Choroid plexus epithelial cell (primary cell): Measurements from ENCODE around the gene ARHGAP26.

Source experiments
- DNase-seq: peaks from one replicate; pipeline ENCODE4 v3.0.0-alpha.2; 2010; ENCODE audit warnings: low read depth
- H3K4me3 ChIP-seq: 2 replicates; pipeline ENCODE4 v1.5.1; 2011; ENCODE audit warnings: low read depth, mild to moderate bottlenecking, control low read depth, low read length, moderate library complexity
- TF ChIP-seq, protein P1 (sequence below): conservative IDR thresholded peaks from 2 replicates; pipeline ENCODE4 v1.5.1; 2011; ENCODE audit warnings: low read depth, mild to moderate bottlenecking, control low read depth, inconsistent platforms, low read length, moderate library complexity

Gene ARHGAP26

GRCh38 chr5:142740474-142741242 lies 29.5 kb upstream of the ARHGAP26 start:
- no peak for DNase-seq
- no peak overlapping the region for H3K4me3 ChIP-seq
- TF ChIP-seq, protein P1, sequence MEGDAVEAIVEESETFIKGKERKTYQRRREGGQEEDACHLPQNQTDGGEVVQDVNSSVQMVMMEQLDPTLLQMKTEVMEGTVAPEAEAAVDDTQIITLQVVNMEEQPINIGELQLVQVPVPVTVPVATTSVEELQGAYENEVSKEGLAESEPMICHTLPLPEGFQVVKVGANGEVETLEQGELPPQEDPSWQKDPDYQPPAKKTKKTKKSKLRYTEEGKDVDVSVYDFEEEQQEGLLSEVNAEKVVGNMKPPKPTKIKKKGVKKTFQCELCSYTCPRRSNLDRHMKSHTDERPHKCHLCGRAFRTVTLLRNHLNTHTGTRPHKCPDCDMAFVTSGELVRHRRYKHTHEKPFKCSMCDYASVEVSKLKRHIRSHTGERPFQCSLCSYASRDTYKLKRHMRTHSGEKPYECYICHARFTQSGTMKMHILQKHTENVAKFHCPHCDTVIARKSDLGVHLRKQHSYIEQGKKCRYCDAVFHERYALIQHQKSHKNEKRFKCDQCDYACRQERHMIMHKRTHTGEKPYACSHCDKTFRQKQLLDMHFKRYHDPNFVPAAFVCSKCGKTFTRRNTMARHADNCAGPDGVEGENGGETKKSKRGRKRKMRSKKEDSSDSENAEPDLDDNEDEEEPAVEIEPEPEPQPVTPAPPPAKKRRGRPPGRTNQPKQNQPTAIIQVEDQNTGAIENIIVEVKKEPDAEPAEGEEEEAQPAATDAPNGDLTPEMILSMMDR, result no peak

- no peak overlapping the region for H3K4me3 ChIP-seq
- TF ChIP-seq, protein P1, result no peak
- DNase-seq, result peak; percentile 40
Observed at GRCh38 chr5:142743592-142744441, 26.4 kb upstream of the ARHGAP26 start.

DNA sequence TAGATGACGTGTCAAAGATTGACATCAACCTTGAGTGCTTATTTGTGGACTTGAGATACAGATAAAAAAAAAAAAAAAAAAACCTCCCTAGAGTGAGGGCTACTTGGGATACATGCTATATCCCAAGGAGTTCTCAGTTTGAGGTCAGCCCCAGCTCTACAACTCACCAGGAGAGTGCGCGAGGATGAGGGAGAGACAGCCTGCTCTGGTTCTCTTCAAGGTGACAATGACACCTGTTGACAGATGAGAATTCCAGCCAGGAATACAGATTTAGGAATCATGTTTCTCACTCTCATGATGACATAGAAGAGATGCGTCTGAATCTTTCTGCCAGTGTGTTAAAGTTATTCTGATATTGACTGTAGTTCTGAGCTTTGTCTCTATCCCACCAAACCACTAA lies 24.9 kb upstream of the ARHGAP26 start:
- DNase-seq, result no peak
- TF ChIP-seq, protein P1, result no peak
- no peak overlapping the region for H3K4me3 ChIP-seq

DNA sequence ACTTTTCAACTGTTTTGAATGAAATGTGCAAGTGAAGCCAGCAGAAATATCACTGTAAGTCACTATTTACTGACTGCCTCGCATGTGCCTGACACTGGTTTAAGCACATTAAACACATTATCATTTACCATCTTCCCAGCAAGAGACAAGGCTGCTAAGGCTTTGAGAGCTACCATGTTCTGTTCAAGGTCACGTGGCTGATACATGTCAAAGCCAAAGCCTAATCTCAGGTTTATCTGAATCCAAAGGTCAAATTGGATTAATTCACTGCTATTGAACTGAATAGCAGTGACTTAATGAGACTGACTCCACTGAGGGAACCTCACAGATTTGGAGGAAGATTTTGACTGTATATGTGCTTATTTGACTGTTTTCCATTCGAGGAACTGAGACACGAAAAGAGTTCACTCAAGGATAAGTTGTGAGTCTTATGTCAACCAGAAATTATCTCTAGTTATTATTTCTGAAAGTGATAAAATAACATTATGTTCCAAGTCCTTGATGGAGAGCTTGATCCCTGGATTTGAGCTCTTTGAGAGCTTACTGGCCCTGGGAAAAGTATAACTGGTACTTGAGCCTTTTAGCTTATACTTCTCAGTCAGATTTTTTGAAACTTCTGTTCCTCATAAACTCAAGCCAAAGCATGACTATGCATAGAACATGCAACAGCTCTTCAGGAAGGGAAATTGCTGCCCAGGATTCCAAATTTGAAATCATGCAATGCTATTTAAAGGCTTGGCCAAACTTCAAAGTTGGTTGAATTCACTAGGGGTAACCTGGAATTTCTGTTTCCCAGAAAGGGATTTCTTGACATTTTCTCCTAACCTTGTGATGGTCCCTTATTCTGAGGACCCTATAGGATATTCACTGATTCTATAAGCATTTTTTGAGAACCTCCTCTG lies 23.4 kb upstream of the ARHGAP26 start:
- TF ChIP-seq, protein P1, result no peak
- DNase-seq, result peak; percentile 27

DNA sequence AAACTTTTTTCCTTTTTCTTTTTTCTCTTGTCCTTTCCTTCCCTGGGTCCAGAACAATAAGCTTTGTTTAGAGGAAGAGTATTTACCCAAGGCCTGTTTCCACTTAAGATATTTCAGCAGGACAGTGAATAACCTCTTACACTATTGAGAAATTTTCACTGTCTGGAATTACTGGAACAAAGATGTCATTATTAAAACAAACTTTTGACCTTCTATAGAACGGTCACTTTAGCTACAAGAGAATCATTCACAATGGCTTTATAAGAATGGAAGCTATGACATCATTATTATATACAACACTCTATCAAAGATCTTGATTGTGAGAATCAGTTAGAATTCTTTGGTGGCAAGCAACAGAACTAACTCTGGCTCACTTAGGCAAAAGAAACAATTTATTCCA lies 22.0 kb upstream of the ARHGAP26 start:
- TF ChIP-seq, protein P1, result no peak
- no peak overlapping the region for H3K4me3 ChIP-seq
- DNase-seq, result peak; percentile 42

More for the DNA sequence above, 23.4 kb upstream of the ARHGAP26 start:
- no peak overlapping the region for H3K4me3 ChIP-seq

- peak; percentile 16 for DNase-seq
- TF ChIP-seq, protein P1, result peak; percentile 39
- H3K4me3 ChIP-seq, result no peak overlapping the region
Observed at GRCh38 chr5:142748568-142749249, 21.5 kb upstream of the ARHGAP26 start.
